Endometrium (tissue), 2 donors: ENCODE data around the gene FAM43A.
A peak's percentile ranks its signal among the peaks of the same experiment; 100 is the strongest.

ENCODE experiments used
- FAIRE-seq: peaks from 2 replicates; lab custom pipeline; 2012; peaks lifted over from hg19 to GRCh38; lab: Jason Lieb, UNC
- donor health status: control.
- donor health status: control.

FAM43A gene

DNA sequence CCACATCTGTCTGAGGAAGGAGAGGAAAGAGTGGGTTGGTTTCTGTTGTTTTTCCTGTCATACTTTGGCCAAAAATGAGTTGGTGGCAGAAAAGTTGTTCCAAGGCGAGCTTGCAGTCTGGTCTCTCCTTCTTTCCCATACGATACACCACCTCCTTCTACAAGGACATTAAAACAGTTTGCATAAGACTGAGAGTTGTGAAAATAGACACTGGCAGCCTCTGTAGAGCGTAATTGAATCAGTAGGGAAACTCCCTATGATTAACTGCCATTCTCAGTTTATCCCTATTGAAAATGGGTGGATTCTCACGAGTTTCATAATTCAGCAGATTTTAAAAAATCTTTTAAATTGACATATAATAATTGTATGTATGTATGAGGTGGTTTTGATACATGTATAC is 10.0 kb upstream of the FAM43A start:
- no peak for FAIRE-seq

DNA sequence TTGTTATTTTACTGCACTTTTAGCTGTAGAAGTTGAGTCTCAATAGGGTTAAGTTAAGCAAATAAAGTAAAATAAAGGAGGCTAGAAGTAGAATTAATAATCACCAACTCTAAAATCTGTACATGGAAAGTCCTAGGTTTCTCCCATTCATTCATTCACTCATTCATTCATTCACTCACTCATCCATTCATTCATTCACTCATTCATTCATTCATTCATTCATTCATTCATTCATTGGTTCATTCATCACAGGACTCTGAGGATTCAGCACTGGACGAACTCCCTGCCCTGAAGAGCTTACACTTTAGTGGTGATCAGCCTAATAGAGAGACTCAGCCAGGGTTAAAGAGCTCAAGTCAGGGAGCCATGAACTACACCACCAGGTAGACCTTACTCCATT is 9.2 kb upstream of the FAM43A start:
- FAIRE-seq: no peak

DNA sequence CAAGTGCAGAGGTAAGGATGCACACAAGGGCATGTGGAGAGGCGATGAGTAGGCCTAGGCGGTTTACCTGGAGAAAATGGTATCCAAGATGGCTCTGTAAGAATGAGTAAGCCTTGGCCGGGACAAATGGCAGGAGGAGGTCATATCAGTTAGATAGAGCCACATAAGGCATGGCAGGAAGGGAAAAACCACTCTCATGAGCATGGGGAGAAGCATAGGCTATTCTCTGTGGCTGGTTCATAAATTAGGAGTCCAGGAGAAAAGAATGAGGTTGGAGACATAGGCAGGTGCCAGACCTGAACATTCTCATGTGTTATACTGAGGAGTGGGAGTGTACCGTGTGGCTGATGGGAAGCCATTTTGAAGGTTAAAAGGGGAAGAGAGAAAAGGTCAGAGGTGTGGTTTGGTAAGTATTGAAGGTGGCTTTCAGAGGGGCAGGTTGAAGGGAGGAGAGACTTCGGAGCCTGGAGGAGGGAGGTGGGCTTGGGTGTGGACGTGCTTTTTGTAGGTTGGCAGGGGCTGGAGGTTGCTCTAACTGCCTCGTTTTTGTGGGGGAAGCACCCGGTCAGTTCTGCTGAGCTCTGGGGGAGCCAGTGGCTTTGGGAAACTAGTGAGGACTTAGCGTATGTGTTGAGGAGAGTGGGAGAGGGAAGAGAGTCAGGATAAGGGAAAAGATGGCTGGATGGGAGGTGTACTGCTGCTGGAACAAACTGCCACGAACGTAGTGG is 4.6 kb upstream of the FAM43A start:
- no peak for FAIRE-seq

DNA sequence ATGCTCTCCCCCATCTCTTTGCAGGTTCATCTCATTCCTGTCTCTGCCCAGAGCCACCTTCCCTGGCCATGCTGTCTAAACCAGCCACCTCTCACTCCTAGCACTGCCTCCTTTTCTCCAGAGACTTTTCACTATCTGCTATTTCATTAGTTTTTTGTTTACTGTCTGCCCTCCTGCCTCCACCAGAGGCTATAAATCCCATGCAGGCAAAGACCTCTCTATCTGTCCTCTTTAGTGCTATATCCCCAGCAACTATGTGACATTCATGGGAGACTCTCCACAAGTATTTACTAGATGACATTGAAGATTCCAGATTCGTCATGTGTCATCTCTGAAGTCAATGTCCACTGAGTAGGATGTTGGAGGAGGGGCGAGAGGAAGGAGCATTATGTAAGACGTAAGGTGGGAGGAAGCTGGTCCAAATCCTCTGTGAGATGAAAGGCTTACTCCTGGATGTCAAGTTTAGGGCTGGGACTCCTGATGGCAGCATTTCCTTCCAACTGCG is 3.4 kb upstream of the FAM43A start:
- no peak for FAIRE-seq

DNA sequence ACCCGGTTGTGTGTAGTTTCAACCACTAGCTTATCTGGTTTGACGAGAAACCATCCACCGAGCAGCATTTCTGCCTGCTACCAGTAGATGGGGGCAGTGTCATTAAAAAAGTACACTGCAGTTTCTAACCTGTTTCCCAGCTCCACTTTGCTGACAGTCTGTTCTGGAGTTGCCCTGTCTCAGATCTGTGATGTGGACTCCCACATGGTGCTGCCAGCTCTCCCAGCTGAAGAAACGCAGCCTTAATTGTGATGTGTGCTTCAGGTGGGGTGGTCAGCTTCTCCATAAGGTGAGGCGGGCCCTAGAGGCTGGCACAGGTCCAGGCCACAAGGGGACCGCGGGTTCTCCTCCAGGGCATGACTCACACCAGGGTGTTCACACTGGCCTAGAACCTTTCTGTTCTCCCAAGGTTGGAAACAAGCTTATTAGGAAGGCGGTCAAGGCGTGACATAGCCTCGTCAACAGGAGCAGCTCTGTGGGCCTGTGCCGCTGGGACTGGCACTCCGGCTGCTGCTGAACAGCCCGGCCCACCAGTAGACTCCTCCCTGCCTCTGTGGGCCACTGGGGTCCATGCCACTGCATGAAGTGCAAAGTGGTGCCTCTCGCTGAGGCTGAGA is 2.9 kb upstream of the FAM43A start:
- FAIRE-seq: peak; percentile 89

DNA sequence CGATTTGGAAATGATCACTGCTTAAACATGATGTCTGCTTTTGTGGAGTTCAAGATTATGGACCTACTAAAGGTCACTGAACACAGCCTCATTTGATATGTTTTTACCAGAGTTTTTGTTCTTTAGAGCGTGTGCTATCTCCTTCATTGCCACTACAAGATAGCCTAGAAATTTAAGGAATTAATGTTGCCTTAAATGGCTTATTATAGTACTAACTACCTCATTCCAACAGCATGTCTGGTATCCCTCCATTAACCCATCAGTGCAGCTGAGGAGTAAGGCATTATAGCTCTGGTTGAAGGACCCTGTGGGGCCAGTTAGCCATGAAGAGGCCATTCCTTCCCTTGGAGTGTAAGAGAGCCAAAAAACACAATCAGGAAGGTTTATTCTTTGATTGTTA is 2.3 kb upstream of the FAM43A start:
- FAIRE-seq: no peak

DNA sequence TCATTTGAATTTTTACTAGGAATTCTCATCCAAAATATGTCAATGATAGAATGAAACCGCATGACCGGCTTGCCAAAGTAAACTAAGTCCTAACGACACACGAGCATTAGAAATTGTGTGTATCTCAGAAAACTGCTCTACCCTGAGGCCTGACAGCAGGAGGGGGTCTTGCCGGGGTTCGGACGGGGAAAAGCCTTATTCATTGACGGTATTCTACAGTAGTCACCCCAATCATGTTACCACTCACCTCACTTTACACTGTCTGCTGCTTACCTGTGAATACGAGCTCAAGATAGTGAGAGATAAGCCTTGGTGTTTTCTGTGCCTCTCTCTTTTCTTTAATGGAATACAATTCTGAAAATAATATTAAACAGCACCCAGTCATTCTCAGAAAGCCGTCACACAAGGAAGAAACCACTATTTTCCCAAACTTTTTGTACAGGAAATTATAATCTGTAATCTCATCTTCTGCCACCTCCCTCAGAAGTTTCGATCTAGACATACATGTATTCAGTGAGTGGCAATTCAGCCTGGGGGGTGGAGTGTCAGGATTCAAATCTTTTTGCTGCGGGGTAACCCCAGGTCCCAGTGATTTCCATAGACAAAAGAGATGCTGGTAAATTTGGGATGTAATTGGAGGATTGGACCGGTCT is 492 bp upstream of the FAM43A start:
- no peak for FAIRE-seq

DNA sequence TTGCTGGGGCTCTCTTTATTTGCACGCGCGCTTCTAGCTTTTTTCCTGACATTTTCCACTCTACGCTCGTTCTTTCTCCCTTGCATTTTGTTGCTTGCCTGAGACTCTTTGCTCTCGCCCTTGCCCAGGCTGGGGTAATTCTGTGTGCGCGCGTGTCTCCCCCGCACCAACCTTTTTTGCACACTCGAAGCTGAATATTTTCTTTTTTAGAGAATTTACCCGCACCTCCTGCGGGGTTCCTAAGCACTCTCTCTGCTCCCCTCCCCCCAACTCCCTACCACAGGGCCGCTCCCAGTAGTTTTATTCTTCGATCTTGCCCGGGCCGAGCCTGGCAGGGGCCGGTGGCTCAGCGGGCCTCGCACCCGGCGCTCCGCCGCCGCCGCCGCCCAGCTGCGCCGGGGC is 732 bp downstream of the FAM43A start:
- no peak for FAIRE-seq

DNA sequence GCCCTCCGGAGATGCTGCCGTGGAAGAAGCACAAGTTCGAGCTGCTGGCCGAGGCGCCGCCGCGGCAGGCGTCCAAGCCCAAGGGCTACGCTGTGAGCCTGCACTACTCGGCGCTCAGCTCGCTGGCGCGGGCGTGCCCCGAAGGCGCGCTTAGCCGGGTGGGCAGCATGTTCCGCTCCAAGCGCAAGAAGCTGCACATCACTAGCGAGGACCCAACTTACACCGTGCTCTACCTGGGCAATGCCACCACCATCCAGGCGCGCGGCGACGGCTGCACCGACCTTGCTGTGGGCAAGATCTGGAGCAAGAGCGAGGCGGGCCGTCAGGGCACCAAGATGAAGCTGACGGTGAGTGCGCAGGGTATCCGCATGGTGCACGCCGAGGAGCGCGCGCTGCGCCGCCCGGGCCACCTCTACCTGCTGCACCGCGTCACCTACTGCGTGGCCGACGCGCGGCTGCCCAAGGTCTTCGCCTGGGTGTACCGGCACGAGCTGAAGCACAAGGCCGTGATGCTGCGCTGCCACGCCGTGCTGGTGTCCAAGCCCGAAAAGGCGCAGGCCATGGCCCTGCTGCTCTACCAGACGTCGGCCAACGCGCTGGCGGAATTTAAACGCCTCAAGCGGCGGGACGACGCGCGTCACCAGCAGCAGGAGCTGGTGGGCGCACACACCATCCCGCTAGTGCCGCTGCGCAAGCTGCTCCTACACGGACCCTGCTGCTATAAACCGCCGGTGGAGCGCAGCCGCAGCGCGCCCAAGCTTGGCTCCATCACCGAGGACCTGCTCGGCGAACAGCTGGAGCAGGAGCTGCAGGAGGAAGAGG is 1.3 kb downstream of the FAM43A start:
- FAIRE-seq: no peak

DNA sequence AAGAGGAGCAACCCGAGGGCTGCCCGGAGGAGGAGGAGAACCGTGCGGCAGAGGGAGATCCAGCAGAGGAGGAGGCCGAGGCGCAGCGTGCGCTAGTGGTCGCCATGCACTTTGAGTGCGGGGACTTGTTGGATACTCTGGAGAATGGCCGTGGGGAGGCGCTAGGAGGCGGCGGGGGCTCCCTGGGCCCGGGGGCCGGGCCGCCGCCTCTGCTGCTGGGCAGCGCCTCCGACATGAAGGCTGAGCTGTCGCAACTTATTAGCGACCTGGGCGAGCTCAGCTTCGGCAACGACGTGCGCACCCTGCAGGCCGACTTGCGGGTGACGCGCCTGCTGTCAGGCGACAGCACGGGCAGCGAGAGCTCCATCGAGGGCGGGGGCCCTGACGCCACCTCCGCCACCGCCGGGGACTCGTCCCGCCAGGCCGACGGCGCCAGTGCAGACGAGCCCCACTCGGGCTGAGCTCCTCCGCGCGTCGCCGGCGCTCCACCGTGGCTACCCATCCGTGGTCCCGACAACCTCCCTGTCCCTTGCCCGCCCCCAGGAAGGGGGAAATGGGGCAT is 2.0 kb downstream of the FAM43A start:
- FAIRE-seq: no peak

DNA sequence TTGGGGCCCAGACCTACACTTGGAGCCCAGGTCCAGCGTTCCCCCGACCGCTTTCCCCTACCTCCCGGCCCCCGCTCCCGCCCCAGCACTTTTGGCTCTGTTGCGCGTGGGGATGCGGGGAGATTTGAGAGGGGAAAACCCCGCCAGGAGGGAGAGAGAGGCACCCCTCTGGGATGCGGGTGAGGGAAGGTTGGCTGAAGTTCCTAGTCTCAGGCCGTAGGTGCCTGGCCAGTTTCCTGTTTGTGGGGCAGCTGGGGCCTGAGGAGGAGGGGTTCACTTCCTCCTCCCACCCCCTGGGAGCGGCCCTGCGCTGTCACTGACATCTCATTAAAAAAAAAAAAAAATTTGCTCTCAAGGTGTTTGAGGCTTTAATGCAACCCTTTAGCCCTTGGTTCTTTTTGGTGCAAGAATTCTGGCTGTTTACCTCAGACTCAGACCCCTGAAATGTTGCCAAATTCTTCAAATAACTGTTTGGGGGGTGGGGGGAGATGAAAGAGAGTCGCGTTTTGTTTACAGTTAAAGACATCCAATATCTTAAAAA is 2.6 kb downstream of the FAM43A start:
- FAIRE-seq: no peak

DNA sequence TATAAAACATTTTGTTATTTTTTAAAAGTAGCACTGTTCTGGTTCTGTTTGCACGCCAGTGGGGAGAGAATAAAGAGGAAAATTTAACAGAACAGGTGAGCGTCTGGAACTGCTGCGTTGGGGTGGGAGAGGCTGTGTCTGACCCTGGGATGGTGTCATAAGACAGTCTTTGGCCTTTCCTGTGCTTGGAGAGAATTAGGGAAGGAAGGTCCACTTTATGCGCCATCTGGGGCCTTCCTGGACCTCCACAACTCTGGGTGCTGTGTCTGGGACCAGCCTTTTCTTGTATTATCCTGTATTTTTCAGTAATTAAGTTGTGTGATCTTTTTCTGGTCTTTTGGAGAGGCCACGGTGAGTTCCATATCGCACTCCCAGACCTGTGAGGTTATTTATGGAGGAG is 3.3 kb downstream of the FAM43A start:
- no peak for FAIRE-seq

DNA sequence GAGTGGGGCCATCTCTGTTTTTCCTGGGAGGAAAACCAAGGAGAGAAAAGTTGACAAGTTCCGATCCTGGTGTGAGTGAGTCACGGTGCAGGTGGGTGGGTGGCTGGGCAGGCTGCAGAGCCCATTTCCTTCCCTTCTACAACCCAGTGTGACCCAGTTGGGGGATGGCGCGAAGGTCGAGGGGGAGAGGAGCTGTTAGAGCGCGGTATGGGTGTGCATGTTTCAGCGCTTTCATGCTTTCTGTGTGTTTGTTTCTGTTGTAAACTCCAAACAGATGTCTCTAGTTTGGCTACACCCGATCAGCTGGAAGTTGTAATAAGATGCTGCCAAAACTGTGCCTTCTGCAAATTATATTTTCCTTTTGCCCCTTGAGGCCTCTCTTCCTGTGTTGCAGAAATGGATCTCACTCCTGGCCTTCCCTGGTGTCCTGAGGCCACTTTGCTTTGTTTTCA is 3.8 kb downstream of the FAM43A start:
- FAIRE-seq: no peak

DNA sequence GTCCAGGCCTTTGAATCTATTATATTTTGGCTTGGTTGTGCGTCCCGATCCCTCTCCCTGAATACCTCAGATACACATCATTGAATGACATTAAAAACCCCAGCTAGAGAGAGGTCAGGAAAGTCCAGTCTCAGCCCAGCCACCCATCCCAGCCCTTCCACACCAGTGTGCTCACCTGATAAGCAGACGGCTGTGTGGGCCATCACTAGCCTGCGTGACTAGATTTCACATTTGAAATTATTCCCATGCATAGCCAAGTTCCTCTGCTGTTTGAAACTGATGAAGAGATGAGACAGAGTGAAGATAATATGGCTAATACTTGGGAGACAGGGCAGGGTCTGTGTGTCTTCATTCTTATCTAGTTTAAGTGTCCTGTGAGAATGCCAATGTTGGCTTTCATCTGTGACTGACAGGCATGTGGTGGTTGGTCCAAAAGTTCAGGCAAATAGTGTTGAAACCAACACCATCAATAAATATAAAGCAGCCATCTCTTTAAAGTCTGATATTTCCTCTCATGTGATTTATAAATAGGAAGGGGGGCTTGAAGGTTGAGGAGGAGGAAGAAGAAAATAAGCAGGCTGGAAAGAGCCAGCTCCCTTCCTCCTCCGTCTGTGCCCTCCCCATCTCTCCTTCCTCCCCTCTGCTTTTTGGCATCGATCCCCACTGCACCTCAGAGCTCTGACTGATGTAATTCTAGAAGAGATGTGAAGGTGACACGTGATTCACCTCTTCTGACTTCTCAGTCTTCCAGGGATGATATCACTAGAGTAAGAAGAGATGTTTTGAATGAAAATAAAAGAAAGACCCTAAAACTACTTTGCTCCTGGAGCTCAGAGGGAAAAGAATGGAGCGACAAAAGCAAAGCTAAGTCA is 5.1 kb downstream of the FAM43A start:
- no peak for FAIRE-seq

DNA sequence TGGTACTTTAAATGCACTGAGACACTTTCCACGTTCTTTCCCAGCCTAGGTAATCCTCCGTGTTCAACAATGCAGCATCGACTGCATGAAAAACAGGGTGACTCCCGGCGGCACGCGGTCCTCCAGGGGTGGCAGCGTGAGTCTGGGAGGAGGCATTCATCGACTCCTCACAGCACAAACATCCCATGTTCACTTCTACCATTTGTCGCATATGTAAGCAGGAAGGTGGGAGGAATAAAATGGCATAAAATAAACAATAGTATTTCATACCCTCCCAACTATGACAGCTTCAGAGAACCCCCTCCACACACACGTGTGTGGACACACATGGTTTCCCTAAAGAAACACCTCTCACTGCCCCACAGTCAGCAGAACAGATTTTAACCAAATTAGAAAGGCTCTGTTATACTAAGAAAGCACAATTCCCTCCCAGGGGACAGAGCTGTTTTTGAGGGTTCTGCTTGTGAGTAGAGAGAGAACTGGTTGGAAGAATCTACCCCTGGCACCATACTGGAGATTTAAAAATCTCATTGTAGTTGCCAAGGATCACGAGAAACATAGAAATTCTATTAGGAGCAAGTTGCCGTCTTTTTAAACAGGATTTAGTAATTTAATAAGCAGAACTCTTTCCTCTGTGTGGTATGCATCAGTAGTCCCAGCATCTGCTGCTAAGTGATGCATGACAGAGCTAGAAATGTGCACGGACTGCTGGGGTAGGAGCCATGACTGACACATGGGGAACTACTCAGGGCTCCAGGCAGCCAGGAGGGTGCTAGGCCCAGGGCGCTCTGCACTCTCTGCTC is 6.0 kb downstream of the FAM43A start:
- no peak for FAIRE-seq

DNA sequence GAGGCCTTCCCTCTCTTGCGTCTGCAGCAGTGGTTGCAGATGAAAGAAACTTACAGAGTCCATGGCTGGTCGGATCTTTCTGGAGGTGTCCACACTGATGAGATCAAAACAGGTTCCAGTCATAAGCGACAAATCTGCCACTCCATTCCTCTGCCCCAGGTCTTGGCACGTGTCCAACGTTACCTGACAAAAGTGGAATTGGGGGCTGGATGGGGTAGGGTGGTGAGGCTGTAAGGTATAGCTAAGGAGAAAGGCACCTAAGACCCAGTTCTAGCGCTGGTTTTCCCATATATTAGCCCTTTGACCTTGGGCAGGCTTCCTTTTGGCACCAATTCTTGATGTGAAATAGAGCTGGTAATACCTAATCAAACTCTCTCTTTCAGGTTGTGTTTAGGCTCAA is 11.0 kb downstream of the FAM43A start:
- FAIRE-seq: no peak

DNA sequence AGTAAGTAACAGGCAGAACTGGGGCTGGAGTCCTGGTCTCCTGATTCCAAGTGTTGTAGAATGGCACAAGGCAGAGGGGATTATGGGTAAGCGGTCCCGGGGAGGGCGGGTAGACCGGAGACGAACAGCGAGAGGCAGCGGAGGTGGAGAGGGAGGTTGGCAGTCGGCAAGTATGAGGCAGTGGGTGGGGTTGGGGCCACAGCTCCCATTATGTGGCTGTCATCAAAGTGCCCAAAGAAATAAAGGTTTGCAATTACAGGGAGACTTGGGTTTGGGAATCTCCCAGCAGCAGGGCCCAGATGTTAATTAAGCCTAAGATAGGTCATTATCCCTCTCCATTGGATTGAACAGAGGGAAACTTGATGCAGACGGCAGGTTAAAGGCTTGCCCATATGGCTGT is 16.9 kb downstream of the FAM43A start:
- FAIRE-seq: no peak

DNA sequence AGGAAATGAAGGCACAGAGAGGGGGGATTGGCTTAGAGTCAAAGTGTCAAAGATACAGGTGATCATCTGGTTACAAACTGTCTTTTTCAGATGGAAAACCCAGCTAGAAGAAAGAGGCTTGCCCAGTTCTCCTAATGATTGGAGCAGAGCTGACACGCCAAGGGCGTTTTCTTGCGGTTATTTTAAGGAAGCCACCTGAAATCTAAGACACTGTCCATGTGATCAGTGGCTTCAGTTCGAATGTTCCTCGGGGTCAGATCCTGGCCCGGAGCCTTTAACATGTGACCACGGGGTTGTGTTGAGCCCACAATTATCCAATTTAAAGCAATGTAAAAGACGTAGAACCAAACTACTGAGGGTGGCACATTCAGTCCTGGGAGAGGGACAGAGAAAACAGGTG is 19.5 kb downstream of the FAM43A start:
- no peak for FAIRE-seq

DNA sequence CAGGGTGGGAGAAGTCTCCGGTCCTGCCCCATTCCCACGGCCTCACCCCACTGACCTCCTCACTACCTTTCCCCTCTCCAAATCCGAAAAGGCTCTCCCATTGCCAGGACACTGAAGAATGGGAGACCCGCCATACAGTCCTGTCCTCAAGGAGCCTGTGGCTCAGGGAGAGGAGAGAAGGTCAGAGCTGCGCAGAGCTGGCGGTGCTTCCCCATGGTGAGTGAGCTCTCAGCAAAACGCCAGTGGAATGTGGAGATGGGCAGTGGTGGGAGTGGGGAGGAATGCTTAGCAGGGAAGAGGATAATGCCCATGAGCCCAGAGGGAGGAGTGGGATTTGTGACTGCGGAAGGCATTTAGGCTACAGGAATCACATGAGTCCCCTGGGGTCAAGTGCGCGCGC is 20.1 kb downstream of the FAM43A start:
- FAIRE-seq: no peak

DNA sequence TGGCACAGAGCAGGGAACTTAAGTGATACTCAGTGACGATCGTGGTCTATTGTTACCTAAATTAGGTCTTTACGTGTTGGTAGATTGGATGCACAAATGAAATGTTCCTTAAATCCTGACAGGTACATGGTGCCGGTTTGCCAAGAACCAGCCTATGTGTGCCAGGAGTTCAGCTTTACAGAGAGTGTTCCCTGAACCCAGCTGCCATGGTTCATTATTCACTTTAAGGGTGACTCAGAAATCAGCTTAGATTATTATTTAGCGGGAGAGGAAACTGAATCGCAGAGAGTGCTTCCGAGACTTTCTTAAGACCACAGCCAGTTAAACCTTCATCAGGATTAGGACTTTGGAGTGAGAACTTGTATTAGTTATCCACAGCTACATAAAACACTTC is 21.5 kb downstream of the FAM43A start:
- no peak for FAIRE-seq
